ENCODE data around the gene NHLH2. TPM values are rescaled to one million over a fixed set of nuclear protein-coding genes. Genes with fewer than 3 reads are reported as not detected.

The NHLH2 gene
- total and polyA plus RNA-seq, 2 experiments from 2014 or later = 0.02 TPM; not detected in 1

- Histone ChIP-seq H3K4me1 (ENCODE audit: insufficient read depth) (peaks cover 5% of the 10 kb centered on the region), H3K27ac (peak overlapping the region; percentile 74), H3K4me3 (peak overlapping the region; percentile 48), H3K9me2 (replicated peaks; ENCODE audit: insufficient read depth) (no peaks in the 10 kb centered on the region), H3K4me2 (peak overlapping the region; percentile 94), H3K27me3 (peaks cover 24% of the 10 kb centered on the region), H3K79me2 (no peaks in the 10 kb centered on the region), H2AFZ (peak overlapping the region; percentile 84), H4K20me1 (ENCODE audit: insufficient read depth, poor library complexity, severe bottlenecking) (no peaks in the 10 kb centered on the region), H3K9me3 (ENCODE audit: low read depth) (no peaks in the 10 kb centered on the region), H3K36me3 (replicated peaks; ENCODE audit: insufficient read depth, low read depth) (no peaks in the 10 kb centered on the region)
- WGBS (ENCODE audit: low lambda C conversion rate, missing lambda C conversion rate) = 71% methylated on average over 20 of the region's 20 CpGs
- peak; percentile 74 for DNase-seq (ENCODE audit: low spot score)
- no peak for TF ChIP-seq EZH2phosphoT487 (IDR thresholded peaks at IDR 0.05; ENCODE audit: low read depth, severe bottlenecking, unreplicated experiment)
- TF ChIP-seq CTCF (IDR thresholded peaks at IDR 0.05; ENCODE audit: poor library complexity) = no peak
- TF ChIP-seq EZH2 (IDR thresholded peaks at IDR 0.05; ENCODE audit: borderline replicate concordance) = no peak
These were observed 11.8 kb downstream of the NHLH2 start for GRCh38 chr1:115829023-115829674.

GRCh38 chr1:115828101-115829022 lies 12.6 kb downstream of the NHLH2 start:
- peak overlapping the region; percentile 94 for H3K4me2 ChIP-seq
- peak; percentile 50 for TF ChIP-seq EZH2 (IDR thresholded peaks at IDR 0.05; ENCODE audit: borderline replicate concordance)
- TF ChIP-seq EZH2phosphoT487 (IDR thresholded peaks at IDR 0.05; ENCODE audit: low read depth, severe bottlenecking, unreplicated experiment) = no peak
- TF ChIP-seq CTCF (IDR thresholded peaks at IDR 0.05; ENCODE audit: poor library complexity) = no peak
- no peaks in the 10 kb centered on the region for H3K9me2 ChIP-seq (replicated peaks; ENCODE audit: insufficient read depth)
- H3K4me3 ChIP-seq = peak overlapping the region; percentile 48
- peak overlapping the region; percentile 74 for H3K27ac ChIP-seq
- no peaks in the 10 kb centered on the region for H3K79me2 ChIP-seq
- H3K36me3 ChIP-seq (replicated peaks; ENCODE audit: insufficient read depth, low read depth) = no peaks in the 10 kb centered on the region
- peak overlapping the region; percentile 84 for H2AFZ ChIP-seq
- peaks cover 5% of the 10 kb centered on the region for H3K4me1 ChIP-seq (ENCODE audit: insufficient read depth)
- 6% methylated on average over 47 of the region's 80 CpGs for WGBS (ENCODE audit: low lambda C conversion rate, missing lambda C conversion rate)
- no peaks in the 10 kb centered on the region for H3K9me3 ChIP-seq (ENCODE audit: low read depth)
- peak; percentile 59 for DNase-seq (ENCODE audit: low spot score)
- H3K27me3 ChIP-seq = peaks cover 24% of the 10 kb centered on the region
- no peaks in the 10 kb centered on the region for H4K20me1 ChIP-seq (ENCODE audit: insufficient read depth, poor library complexity, severe bottlenecking)

- no peaks in the 10 kb centered on the region for H3K9me2 ChIP-seq (replicated peaks; ENCODE audit: insufficient read depth)
- H3K4me2 ChIP-seq = peak overlapping the region; percentile 94
- TF ChIP-seq CTCF (IDR thresholded peaks at IDR 0.05; ENCODE audit: poor library complexity) = no peak
- TF ChIP-seq EZH2 (IDR thresholded peaks at IDR 0.05; ENCODE audit: borderline replicate concordance) = no peak
- TF ChIP-seq EZH2phosphoT487 (IDR thresholded peaks at IDR 0.05; ENCODE audit: low read depth, severe bottlenecking, unreplicated experiment) = no peak
- H3K36me3 ChIP-seq (replicated peaks; ENCODE audit: insufficient read depth, low read depth) = no peaks in the 10 kb centered on the region
- H3K27ac ChIP-seq = no peak overlapping the region
- H3K9me3 ChIP-seq (ENCODE audit: low read depth) = no peaks in the 10 kb centered on the region
- 64% methylated on average over 7 of the region's 7 CpGs for WGBS (ENCODE audit: low lambda C conversion rate, missing lambda C conversion rate)
- no peak for DNase-seq (ENCODE audit: low spot score)
- peaks cover 5% of the 10 kb centered on the region for H3K4me1 ChIP-seq (ENCODE audit: insufficient read depth)
- H4K20me1 ChIP-seq (ENCODE audit: insufficient read depth, poor library complexity, severe bottlenecking) = no peaks in the 10 kb centered on the region
- H2AFZ ChIP-seq = peak overlapping the region; percentile 84
- no peaks in the 10 kb centered on the region for H3K79me2 ChIP-seq
- peaks cover 24% of the 10 kb centered on the region for H3K27me3 ChIP-seq
- H3K4me3 ChIP-seq = no peak overlapping the region
These were observed 13.4 kb downstream of the NHLH2 start for GRCh38 chr1:115827452-115828044.
